Dermis blood vessel endothelial cell (primary cell): ENCODE results near the gene LRRC74B. TPM values are rescaled to one million over a fixed set of nuclear protein-coding genes. Genes with fewer than 3 reads are reported as not detected.
"Not testable (repeated sequence)": the region's sequence is repeated elsewhere in the genome, so short reads cannot be mapped to it uniquely, and the experiment has no call there.

Source experiments
- DNase-seq: peaks from one replicate; pipeline ENCODE4 v3.0.0; 2010
- total RNA-seq: library from RNA; depleted of rRNA; stranded (reverse); fragments of >200 nt; gene quantifications from 2 replicates; pipeline ENCODE4 v1.2.3, GENCODE V29; 2014

Gene LRRC74B
- total RNA-seq, 1 donor from 2014 or later, result not detected

- no peak for DNase-seq
These were observed 9.2 kb downstream of the LRRC74B start for GRCh38 chr22:21054714-21055563.

DNA sequence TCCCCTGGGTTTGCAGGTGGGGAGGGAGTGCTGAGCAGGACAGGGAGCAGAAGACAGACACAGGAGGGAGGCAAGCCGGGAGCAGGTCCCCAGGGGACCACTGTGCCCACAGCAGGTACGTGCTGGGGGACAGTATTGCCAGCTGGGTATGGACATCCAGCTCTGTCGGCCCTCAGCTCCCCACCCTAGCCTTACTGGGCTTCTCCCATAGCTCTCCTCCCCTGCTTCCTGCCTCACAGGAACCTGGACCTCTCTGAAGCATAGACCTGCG is 9.8 kb downstream of the LRRC74B start:
- no peak for DNase-seq

GRCh38 chr22:21055880-21056319 is 10.2 kb downstream of the LRRC74B start:
- no peak for DNase-seq

GRCh38 chr22:21060363-21060762 is 14.6 kb downstream of the LRRC74B start:
- not testable (repeated sequence) for DNase-seq

DNA sequence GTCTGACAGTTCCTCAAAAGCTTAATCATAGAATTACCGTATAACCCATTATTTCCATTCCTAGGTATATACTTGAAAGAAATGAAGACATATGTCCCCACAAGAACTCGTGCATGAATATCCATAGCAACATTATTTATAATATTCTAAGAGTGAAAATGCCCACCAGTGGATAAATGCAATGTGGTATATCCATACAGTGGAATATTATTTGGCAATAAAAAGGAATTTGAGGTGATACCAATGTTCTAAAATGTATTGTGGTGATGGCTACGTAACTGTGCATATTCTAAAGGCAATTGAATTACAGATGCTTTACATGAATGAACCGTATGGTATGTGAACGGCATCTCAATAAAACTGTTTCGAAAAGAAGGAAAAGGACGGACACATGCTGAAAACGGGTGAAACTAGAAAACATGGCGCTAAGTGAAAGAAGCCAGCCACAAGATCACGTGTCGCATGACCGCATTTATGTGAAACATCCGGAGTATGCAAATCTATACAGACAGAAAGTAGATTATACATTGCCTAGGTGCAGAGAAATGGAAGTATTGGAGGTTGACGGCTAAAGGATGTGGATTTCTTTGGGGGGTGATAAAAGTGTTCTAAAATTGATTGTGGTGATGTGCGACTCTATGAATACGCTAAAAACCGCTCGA is 16.0 kb downstream of the LRRC74B start:
- DNase-seq, result not testable (repeated sequence)

GRCh38 chr22:21064425-21064824 is 18.7 kb downstream of the LRRC74B start:
- DNase-seq, result not testable (repeated sequence)

DNA sequence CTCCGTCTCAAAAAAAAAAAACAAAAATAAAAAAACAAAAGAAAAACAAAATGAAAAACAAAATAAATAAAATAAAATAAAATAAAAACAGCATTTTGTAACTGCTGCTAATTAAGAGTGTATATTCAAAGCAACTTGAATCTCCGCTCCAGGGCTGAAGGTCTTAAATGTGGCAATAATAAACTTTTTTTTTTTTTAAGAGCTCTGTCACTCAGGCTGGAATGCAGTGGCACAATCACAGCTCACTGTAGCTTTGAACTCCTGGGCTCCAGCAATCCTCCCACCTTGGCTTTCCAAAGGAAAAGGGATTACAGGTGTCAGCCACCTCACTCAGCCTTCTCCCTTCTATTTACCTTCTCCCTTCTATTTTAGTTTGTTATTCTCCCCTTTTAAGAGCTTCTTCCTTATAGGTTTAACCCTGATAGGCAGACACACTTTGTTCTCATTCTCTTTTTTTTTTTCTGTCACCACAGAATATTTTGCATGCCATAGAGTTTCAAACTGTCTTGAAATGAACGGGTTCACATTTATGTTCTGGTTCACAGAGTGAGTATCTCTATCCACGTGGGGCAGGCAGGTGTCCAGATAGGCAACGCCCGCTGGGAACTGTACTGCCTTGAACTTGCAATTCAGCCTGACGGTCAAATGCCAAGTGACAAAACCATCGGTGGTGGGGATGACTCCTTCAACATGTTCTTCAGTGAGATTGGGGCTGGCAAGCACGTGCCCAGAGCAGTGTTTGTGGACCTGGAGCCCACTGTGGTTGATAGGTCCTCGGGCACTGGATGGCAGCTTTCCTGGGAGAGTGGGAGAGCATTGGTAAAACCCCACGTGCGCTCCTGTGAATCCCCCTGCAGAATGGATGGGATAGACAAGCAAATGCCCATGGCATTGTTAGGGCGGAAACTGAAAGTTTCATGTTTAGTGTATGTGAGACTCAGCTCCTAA is 19.4 kb downstream of the LRRC74B start:
- DNase-seq, result no peak

DNA sequence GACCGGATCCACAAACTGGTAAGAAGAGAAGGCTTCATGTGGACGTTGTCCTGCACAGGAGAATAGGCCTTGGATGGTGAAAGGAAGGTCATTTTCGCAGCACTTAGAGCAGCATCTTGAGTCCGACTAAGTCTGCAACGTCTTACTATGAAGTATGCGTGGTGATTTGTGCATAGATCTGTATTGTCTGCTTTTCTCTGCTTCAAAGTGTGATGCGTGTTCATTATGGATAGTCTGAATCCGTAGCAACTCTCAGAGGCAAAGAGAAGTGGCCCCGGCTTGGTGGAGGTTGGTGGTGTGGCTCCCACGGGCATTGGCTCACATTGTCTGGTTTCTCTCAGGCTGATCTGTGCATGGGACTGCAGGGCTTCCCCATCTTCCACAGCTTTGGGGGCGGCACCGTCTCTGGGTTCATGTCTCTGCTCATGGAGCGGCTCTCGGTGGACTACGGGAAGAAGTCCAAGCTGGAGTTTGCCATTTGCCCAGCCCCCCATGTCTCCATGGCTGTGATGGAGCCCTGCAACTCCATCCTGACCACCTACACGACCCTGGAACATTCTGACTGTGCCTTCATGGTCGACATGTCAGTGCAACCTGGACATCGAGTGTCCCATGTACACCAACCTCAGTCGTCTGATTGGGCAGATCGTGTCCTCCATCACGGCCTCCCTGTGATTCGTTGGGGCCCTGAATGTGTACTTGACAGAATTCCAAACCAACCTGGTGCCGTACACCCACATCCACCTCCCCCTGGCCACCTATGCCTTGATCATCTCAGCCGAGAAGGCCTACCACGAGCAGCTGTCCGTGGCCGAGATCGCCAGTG is 21.5 kb downstream of the LRRC74B start:
- DNase-seq, result no peak

GRCh38 chr22:21067901-21068680 is 22.3 kb downstream of the LRRC74B start:
- no peak for DNase-seq

GRCh38 chr22:21068681-21069276 is 23.0 kb downstream of the LRRC74B start:
- DNase-seq, result no peak

DNA sequence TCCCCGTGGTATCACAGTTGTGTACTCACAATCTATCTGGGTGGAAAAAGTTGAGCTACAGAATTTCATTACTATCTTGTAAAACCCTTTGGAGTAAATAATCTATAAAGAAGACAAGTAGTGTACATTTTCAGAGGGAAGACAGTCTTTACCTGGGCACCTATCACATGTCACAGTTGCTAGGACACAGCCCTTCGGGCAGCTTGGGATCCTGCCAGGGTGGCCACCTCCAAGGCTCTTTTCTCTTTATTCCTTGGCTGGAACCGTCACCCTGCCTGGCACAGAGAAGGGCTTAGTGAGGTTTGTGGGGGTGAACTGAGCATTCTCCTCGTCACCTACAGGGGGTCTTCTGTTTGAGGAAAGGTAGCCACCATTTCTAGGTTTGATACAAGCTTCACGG is 23.6 kb downstream of the LRRC74B start:
- DNase-seq, result no peak

DNA sequence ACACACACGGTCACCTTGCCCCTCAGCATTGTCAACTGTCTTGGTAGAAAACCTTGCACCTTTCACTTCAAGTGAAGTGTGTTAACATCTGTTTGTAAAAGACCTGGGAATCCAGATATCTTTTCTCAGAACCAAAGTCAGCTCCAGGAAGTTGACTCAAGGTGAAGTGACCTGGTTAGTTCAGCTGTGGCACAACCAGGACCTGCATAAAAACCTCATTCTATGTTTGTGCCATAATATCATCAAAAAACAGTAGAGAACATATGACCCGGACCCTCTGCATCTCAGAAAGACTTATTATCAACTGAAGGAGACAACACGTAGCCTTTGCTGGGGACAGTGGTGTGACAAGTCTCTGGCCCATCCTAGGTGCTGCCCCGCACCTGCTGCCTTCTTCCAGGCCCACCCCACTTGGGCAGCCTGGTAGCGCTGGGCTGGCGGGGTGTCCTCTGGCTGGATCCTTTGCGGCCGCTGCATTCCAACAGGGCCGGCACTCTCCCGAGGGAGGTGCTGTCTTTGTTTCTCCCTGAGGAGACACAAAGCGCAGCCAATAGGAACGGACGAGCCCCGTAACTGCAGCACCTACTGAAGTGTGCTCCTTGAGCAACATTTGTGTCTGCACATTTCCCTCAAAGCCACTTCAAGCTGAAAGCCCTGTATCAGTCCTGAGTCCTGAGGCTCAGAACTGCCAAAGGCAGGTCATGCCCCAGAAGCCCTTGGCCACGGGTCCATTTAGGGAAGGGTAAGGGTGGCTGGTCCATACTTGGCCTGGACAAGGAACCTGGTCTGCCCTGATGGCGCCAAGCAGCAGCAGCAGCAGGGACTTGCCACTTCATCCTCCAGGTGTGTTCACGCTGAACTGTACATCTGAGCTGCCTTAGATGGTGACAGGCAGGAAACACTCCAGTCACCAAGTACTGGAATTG is 25.2 kb downstream of the LRRC74B start:
- no peak for DNase-seq

GRCh38 chr22:21071796-21072195 is 26.1 kb downstream of the LRRC74B start:
- not testable (repeated sequence) for DNase-seq

DNA sequence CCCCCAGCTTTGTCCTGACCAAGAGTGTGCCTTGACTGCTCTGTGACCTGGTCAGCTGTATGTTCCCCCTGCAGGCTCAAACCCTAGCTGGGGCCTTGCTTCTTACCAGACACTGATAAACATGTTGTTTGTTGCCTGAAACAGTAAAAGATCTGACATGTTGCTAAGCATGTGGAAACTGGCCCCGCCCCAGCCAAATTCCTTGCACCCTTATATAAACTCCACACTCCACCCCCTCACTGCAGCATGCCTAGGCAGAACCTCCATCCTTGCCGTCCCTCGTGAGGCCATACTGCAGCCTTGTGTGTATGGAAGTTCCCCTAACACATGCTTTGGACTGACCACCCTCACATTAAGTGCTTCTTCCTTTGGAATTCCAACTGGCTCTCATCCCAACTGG is 27.3 kb downstream of the LRRC74B start:
- DNase-seq, result no peak

DNA sequence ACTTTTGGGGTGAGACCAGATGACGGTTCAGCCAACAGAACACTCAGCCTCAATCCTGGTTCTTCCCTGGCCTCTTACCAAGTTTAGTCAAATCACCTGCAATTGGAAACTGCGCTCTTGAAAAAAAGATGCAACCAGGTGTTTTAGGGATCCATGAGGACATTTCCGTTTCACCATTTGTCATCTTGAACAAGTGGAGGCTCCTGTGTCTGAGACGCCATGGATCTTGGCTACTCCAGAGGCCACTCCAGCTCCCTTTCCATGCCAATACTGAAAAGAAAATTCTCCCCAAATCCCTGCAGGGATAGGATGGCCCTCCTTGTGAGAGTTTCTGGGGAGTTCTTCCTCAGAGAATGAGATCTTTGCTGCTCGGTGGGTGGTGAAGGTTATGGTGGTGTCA is 27.7 kb downstream of the LRRC74B start:
- DNase-seq, result no peak

- DNase-seq, result peak; percentile 9
These were observed 28.5 kb downstream of the LRRC74B start for GRCh38 chr22:21074102-21074715.

GRCh38 chr22:21075516-21076138 is 29.9 kb downstream of the LRRC74B start:
- DNase-seq, result no peak

DNA sequence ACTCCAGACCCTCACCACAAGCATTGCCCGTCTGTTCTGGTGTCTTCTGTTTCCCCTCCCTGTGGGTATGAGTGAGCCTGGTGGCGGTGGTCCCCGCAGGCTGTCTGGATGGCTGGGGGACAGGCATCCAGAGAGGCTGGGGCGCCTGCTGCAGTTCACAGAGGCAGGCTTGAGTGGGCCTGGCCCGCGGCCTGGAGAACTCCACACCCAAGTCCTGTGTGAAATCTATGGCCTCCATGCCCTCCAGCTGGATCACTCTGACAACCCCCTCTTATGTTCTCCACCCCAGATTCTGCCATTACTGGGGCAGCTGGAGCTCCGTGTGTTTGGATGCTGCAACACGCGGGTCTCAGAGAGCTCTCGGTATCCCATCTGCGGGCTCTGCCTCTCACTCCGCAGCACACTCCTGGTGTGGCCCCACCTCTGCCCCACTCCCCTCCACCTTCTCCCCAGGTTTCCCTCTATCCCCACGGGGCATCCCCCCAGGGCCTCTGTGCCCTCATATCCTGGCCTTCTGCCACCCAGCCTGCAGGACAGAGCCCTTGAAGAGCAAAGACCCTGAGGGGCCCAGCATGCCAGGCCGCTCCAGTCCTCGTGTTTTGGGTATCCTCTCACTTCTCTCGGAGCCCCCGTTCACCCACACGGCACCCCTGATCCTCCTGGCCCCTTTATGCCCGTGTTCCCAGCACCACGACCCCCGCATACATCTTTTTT is 31.3 kb downstream of the LRRC74B start:
- DNase-seq, result no peak
